ENCODE results near the gene OBSCN.

GRCh38 chr1:228392111-228392936, 184.5 kb downstream of the OBSCN start:
- TF ChIP-seq MTA3 (IDR thresholded peaks at IDR 0.05; ENCODE audit: borderline replicate concordance, low read length) (no peak), RFX5 (IDR thresholded peaks at IDR 0.05; ENCODE audit: low read depth, low read length) (no peak), CTCF (IDR thresholded peaks at IDR 0.05 in 2 of 3, conservative IDR thresholded peaks at IDR 0.05 in 1 of 3; ENCODE audit: control insufficient read depth in 2 of 3, extremely low read depth in 1 of 3, insufficient read depth in 1 of 3, low read depth in 3 of 3, low read length in 3 of 3) (no peak), POLR2AphosphoS2 (IDR thresholded peaks at IDR 0.05; ENCODE audit: low read depth, low read length) (no peak), POLR2A (IDR thresholded peaks at IDR 0.05; ENCODE audit: low read depth, low read length) (no peak), JUND (IDR thresholded peaks at IDR 0.05; ENCODE audit: low read depth, low read length) (no peak)
